K562 (cell line): ENCODE results near the gene AGFG2. TPM values are rescaled to one million over a fixed set of nuclear protein-coding genes. Genes with fewer than 3 reads are reported as not detected.

Experiments
- ATAC-seq: fragments of 200-7000 bp; cut with Tn5 transposase; 3 replicates; pipeline ENCODE4 v1.9.1; 2020; ENCODE audit warnings: moderate library complexity
- BruUV-seq: library from RNA; stranded (reverse); fragments of 400-500 nt; replicated peaks from 2 replicates; lab custom pipeline; 2021; lab: Mats Ljungman, UMichigan
- CTCF ChIA-PET: fragments of 300-600 bp; formaldehyde crosslinking; extraction: SDS; loops from one replicate; lab custom pipeline; 2021; ENCODE audit warnings: low intra/inter-chr PET ratio; lab: Yijun Ruan, JAX
- POLR2A ChIA-PET: fragments of 300-600, 350-650 bp; sonication (Branson Sonifier 250); formaldehyde crosslinking; extraction: SDS; loops from one replicate; lab custom pipeline; 2021; ENCODE audit warnings: antibody characterized with exemption, inconsistent platforms; lab: Yijun Ruan, JAX
- DNase-seq, 4 experiments: peaks; one replicate each; pipeline versions ENCODE4 v3.0.0 to v3.0.0-alpha.2; 2011 to 2018; ENCODE audit warnings: low spot score in 3 of 4, mixed read lengths in 3 of 4; ENCODE audit errors: extremely low read depth in 1 of 4
- FAIRE-seq: peaks from 2 replicates; lab custom pipeline; 2011; peaks lifted over from hg19 to GRCh38; lab: Jason Lieb, UNC
- H2AFZ ChIP-seq: 2 replicates; pipeline ENCODE4 v1.6.0; 2011; ENCODE audit warnings: low read depth, low read length, control low read depth, inconsistent platforms
- H3K27ac ChIP-seq: fragments of 200-600 bp; 3 replicates; pipeline ENCODE4 v1.8.0; 2011; ENCODE audit warnings: low read depth, mild to moderate bottlenecking, control low read depth, inconsistent platforms, low read length, moderate library complexity, mixed read lengths; ENCODE audit errors: extremely low read depth
- H3K27me3 ChIP-seq, 2 experiments: fragments of 300-600 bp in 1 of 2; 2 replicates in 1 of 2; 3 replicates in 1 of 2; pipeline versions ENCODE4 v1.6.0 to v1.8.0; 2011; ENCODE audit warnings: inconsistent platforms in 2 of 2, low read length in 2 of 2, mild to moderate bottlenecking in 1 of 2, mixed read lengths in 1 of 2, moderate library complexity in 1 of 2; ENCODE audit not compliant: control insufficient read depth in 2 of 2, insufficient read depth in 2 of 2
- H3K36me3 ChIP-seq: fragments of 300-600 bp; 3 replicates; pipeline ENCODE4 v1.8.0; 2011; ENCODE audit warnings: mild to moderate bottlenecking, low read length, inconsistent platforms; ENCODE audit not compliant: control insufficient read depth, insufficient read depth
- H3K4me1 ChIP-seq, 2 experiments: fragments of 200-600 bp in 1 of 2; replicated peaks in 1 of 2; 2 replicates in 1 of 2; 3 replicates in 1 of 2; pipeline versions ENCODE4 v1.5.1 to v1.8.0; 2011; ENCODE audit warnings: inconsistent platforms in 2 of 2, low read length in 2 of 2, mild to moderate bottlenecking in 1 of 2, mixed read lengths in 1 of 2, moderate library complexity in 1 of 2; ENCODE audit not compliant: control insufficient read depth in 2 of 2, insufficient read depth in 2 of 2
- H3K4me2 ChIP-seq: 2 replicates; pipeline ENCODE4 v1.6.1; 2011; ENCODE audit warnings: low read length, control low read depth, inconsistent platforms, mixed read lengths; ENCODE audit not compliant: insufficient read depth
- H3K4me3 ChIP-seq: fragments of 200-600 bp; sonication (generic), shearing (Covaris generic); 2 replicates; pipeline ENCODE4 v1.5.1; 2016; ENCODE audit warnings: control low read depth, inconsistent platforms
- H3K79me2 ChIP-seq: fragments of 200-600 bp; 3 replicates; pipeline ENCODE4 v1.8.0; 2011; ENCODE audit warnings: low read length, inconsistent platforms; ENCODE audit not compliant: control insufficient read depth, insufficient read depth
- H3K9ac ChIP-seq, 2 experiments: 2 replicates each; pipeline versions ENCODE4 v1.6.0 to v1.6.1; 2011; ENCODE audit warnings: low read depth in 2 of 2, low read length in 2 of 2, control low read depth in 1 of 2, inconsistent platforms in 1 of 2, mild to moderate bottlenecking in 1 of 2, mixed read lengths in 1 of 2; ENCODE audit not compliant: insufficient read depth in 1 of 2
- H3K9me1 ChIP-seq: one replicate; pipeline ENCODE4 v1.6.0; 2011; ENCODE audit warnings: inconsistent platforms, mild to moderate bottlenecking, low read length, moderate library complexity; ENCODE audit not compliant: control insufficient read depth, insufficient read depth
- H3K9me3 ChIP-seq: replicated peaks from 2 replicates; pipeline ENCODE4 v1.5.1; 2011; ENCODE audit warnings: low read depth, low read length, inconsistent platforms; ENCODE audit not compliant: control insufficient read depth, insufficient read depth
- H4K20me1 ChIP-seq: replicated peaks from 2 replicates; pipeline ENCODE4 v1.6.1; 2011; ENCODE audit warnings: low read length, inconsistent platforms, mixed read lengths; ENCODE audit not compliant: control insufficient read depth, insufficient read depth
- CBX2 ChIP-seq: fragments of 200-600 bp; sonication (generic); IDR thresholded peaks from one replicate; pipeline ENCODE4 v1.6.1; 2012; ENCODE audit warnings: mild to moderate bottlenecking, low read length, inconsistent platforms; ENCODE audit not compliant: insufficient read depth, poor library complexity, severe bottlenecking
- CHD2 ChIP-seq: IDR thresholded peaks from 2 replicates; pipeline ENCODE4 v1.6.1; 2011; ENCODE audit warnings: low read depth, low read length
- STAT5A ChIP-seq: IDR thresholded peaks from 2 replicates; pipeline ENCODE4 v1.6.1; 2012; ENCODE audit warnings: low read length, inconsistent platforms, borderline replicate concordance
- WGBS: fragments of 100-300 bp; shearing (Covaris generic); methylation state at CpG from one replicate; pipeline ENCODE4 v1.1.6; 2016; ENCODE audit warnings: low coverage, mixed read lengths; ENCODE audit not compliant: insufficient coverage; ENCODE audit errors: missing lambda C conversion rate; 5-methylcytosine and 5-hydroxymethylcytosine counted together
- in situ Hi-C: fragments of 300-500 bp; cut with MboI; formaldehyde crosslinking; loops from 4 replicates; pipeline ENCODE4 v1.15.0; 2018; ENCODE audit warnings: inconsistent platforms, mixed read lengths
- intact Hi-C: fragments of 100-400 bp; cut with micrococcal nuclease; formaldehyde crosslinking; loops from 2 replicates; pipeline ENCODE4 v1.14.2; 2022
- polyA plus RNA-seq, 8 experiments: library from polyadenylated mRNA; depleted of rRNA in 4 of 8; stranded (reverse) in 5 of 8; unstranded in 3 of 8; fragments of >200 nt; fragmentation: Nextera tagmentation in 2 of 8; fragmentation: Illumina TruSeq in 1 of 8; extraction: Ambion mirVana in 2 of 8; extraction: Trizol in 1 of 8; gene quantifications; 2 replicates each; pipeline versions ENCODE4 v1.2.1 to v1.2.3, GENCODE V29; 2011 to 2014; ENCODE audit warnings: inconsistent platforms in 1 of 8, missing spikeins in 1 of 8
- total RNA-seq, 7 experiments: library from RNA; depleted of rRNA in 6 of 7; stranded (reverse); fragments of >200 nt in 6 of 7; fragmentation: Illumina TruSeq in 2 of 7; extraction: Trizol in 2 of 7; gene quantifications; 2 replicates each; pipeline versions ENCODE4 v1.2.1 to v1.2.3, GENCODE V29; 2011 to 2021; ENCODE audit warnings: low replicate concordance in 1 of 7

Gene AGFG2
- total and polyA plus RNA-seq, 9 of the 15 experiments (the other 6 are each of a cell fraction or from before 2014, with no cell fraction given), result 0.31 to 23.1 (median 6.5) TPM

GRCh38 chr7:100561491-100562194 is 22.6 kb downstream of the AGFG2 start:
- Histone ChIP-seq H3K27ac (no peak overlapping the region), H3K4me1 (peaks cover 1 to 24% of the 10 kb centered on the region in 2 experiments; a peak in 4 of 5 replicates), H3K9me3 (no peaks in the 10 kb centered on the region), H3K36me3 (peaks cover 22% of the 10 kb centered on the region; the same call in 2 of the 3 replicates), H4K20me1 (no peaks in the 10 kb centered on the region), H3K9ac (peak overlapping the region in 1 of 2 experiments; percentile 69; a peak in 2 of 4 replicates), H3K4me3 (no peak overlapping the region), H3K9me1 (no peaks in the 10 kb centered on the region), H3K27me3 (no peaks in the 10 kb centered on the region), H3K79me2 (no peaks in the 10 kb centered on the region), H2AFZ (no peak overlapping the region), H3K4me2 (no peak overlapping the region)
- intact Hi-C loops, result no loop called here
- ChIA-PET POLR2A (no interaction called here), CTCF (no interaction called here)
- FAIRE-seq, result no peak
- ATAC-seq, result no peak
- in situ Hi-C loops, result loop anchor here (25.0 kb wide), 1 partner anchor 99 kb away; the partner anchor contains the start of gene SPACDR
- TF ChIP-seq STAT5A, result no peak
- TF ChIP-seq CBX2, result no peak
- no peak for TF ChIP-seq CHD2
- BruUV-seq, result no TSS peak
- WGBS, result 86% methylated on average over 12 of the region's 12 CpGs
- no peak for DNase-seq
